NCI-H446 treated with DMSO at 0.1 percent for 48 hours (cell line): ENCODE results near the gene COLEC12.

Source experiments
- DNase-seq: peaks from one replicate; lab custom pipeline; 2025; lab: John Stamatoyannopoulos, UW

The COLEC12 gene

GRCh38 chr18:438571-438970 lies 61.9 kb downstream of the COLEC12 start:
- no peak for DNase-seq

- DNase-seq: no peak
Measured at GRCh38 chr18:435940-436339, 64.6 kb downstream of the COLEC12 start.

- DNase-seq: no peak
Measured at GRCh38 chr18:434410-434809, 66.1 kb downstream of the COLEC12 start.

GRCh38 chr18:433960-434359 lies 66.5 kb downstream of the COLEC12 start:
- no peak for DNase-seq

GRCh38 chr18:433298-433697 lies 67.2 kb downstream of the COLEC12 start:
- DNase-seq: no peak

GRCh38 chr18:432791-433190 lies 67.7 kb downstream of the COLEC12 start:
- DNase-seq: no peak

GRCh38 chr18:429030-429429 lies 71.5 kb downstream of the COLEC12 start:
- no peak for DNase-seq

GRCh38 chr18:427005-427404 lies 73.5 kb downstream of the COLEC12 start:
- no peak for DNase-seq

- no peak for DNase-seq
Measured at GRCh38 chr18:425106-425745, 75.3 kb downstream of the COLEC12 start.

GRCh38 chr18:424668-425067 lies 75.8 kb downstream of the COLEC12 start:
- DNase-seq: no peak

GRCh38 chr18:424071-424661 lies 76.3 kb downstream of the COLEC12 start:
- no peak for DNase-seq

- DNase-seq: no peak
Measured at GRCh38 chr18:422966-423365, 77.5 kb downstream of the COLEC12 start.

GRCh38 chr18:421247-422155 lies 79.0 kb downstream of the COLEC12 start:
- DNase-seq: no peak

- DNase-seq: no peak
Measured at GRCh38 chr18:420661-421246, 79.7 kb downstream of the COLEC12 start.

- DNase-seq: no peak
Measured at GRCh38 chr18:419541-420175, 80.8 kb downstream of the COLEC12 start.

GRCh38 chr18:417495-417894 lies 83.0 kb downstream of the COLEC12 start:
- DNase-seq: no peak

GRCh38 chr18:416930-417329 lies 83.6 kb downstream of the COLEC12 start:
- DNase-seq: no peak

GRCh38 chr18:415617-416612 lies 84.6 kb downstream of the COLEC12 start:
- DNase-seq: no peak

GRCh38 chr18:415047-415446 lies 85.5 kb downstream of the COLEC12 start:
- no peak for DNase-seq

- no peak for DNase-seq
Measured at GRCh38 chr18:413233-413632, 87.3 kb downstream of the COLEC12 start.

GRCh38 chr18:410047-410455 lies 90.5 kb downstream of the COLEC12 start:
- DNase-seq: no peak
